ENCODE measurements around the gene DDB1. TPM values are rescaled to one million over a fixed set of nuclear protein-coding genes. Genes with fewer than 3 reads are reported as not detected.

DDB1 gene
- total RNA-seq, 1 donor: 330 TPM

DNA sequence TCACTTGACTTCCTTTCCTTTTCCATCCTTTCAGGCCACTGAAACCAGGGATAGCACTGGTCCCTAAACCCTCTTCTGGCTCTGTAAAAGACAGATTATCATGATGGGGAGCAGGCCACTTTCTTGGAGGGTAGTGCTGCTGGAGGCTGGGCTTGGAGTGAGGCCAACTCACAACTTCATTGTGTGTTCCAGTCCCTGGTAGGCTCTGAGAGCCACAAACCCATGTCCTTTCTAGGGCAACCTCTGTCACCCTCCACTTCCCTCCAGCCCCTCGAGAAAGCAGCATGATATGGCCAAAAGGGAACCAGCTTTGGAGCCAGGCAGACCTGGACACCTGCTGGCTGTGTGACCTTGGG lies 2.4 kb upstream of the DDB1 start:
- Histone ChIP-seq H3K27ac (ENCODE audit: low read depth, low read length) (peak overlapping the region; percentile 46), H3K4me2 (ENCODE audit: insufficient read depth, low read length) (no peak overlapping the region), H3K9me3 (ENCODE audit: low read depth, low read length) (no peaks in the 10 kb centered on the region), H2AFZ (ENCODE audit: low read length) (peak overlapping the region; percentile 49), H3K4me3 (ENCODE audit: insufficient read depth, low read length) (no peak overlapping the region), H4K20me1 (ENCODE audit: insufficient read depth, low read length) (peaks cover 14% of the 10 kb centered on the region), H3K4me1 (ENCODE audit: insufficient read depth, low read length) (peaks cover 36% of the 10 kb centered on the region), H3K79me2 (ENCODE audit: insufficient read depth, low read length) (peaks cover 30% of the 10 kb centered on the region), H3K36me3 (ENCODE audit: insufficient read depth, low read length) (peaks cover 4% of the 10 kb centered on the region), H3K27me3 (ENCODE audit: insufficient read depth, low read length) (no peaks in the 10 kb centered on the region)
- TF ChIP-seq, protein P1, sequence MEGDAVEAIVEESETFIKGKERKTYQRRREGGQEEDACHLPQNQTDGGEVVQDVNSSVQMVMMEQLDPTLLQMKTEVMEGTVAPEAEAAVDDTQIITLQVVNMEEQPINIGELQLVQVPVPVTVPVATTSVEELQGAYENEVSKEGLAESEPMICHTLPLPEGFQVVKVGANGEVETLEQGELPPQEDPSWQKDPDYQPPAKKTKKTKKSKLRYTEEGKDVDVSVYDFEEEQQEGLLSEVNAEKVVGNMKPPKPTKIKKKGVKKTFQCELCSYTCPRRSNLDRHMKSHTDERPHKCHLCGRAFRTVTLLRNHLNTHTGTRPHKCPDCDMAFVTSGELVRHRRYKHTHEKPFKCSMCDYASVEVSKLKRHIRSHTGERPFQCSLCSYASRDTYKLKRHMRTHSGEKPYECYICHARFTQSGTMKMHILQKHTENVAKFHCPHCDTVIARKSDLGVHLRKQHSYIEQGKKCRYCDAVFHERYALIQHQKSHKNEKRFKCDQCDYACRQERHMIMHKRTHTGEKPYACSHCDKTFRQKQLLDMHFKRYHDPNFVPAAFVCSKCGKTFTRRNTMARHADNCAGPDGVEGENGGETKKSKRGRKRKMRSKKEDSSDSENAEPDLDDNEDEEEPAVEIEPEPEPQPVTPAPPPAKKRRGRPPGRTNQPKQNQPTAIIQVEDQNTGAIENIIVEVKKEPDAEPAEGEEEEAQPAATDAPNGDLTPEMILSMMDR (IDR thresholded peaks at IDR 0.05; ENCODE audit: extremely low read depth, low read depth, low read length): no peak
- DNase-seq (ENCODE audit: insufficient read length, low spot score, missing footprints): peak; percentile 86

GRCh38 chr11:61334434-61335354 lies 1.8 kb upstream of the DDB1 start:
- Histone ChIP-seq H3K4me2 (ENCODE audit: insufficient read depth, low read length) (peak overlapping the region; percentile 98), H3K27ac (ENCODE audit: low read depth, low read length) (peak overlapping the region; percentile 91), H2AFZ (ENCODE audit: low read length) (peak overlapping the region; percentile 49), H3K36me3 (ENCODE audit: insufficient read depth, low read length) (peaks cover 7% of the 10 kb centered on the region), H4K20me1 (ENCODE audit: insufficient read depth, low read length) (peaks cover 19% of the 10 kb centered on the region), H3K27me3 (ENCODE audit: insufficient read depth, low read length) (no peaks in the 10 kb centered on the region), H3K4me3 (ENCODE audit: insufficient read depth, low read length) (no peak overlapping the region), H3K4me1 (ENCODE audit: insufficient read depth, low read length) (peaks cover 36% of the 10 kb centered on the region), H3K9me3 (ENCODE audit: low read depth, low read length) (no peaks in the 10 kb centered on the region), H3K79me2 (ENCODE audit: insufficient read depth, low read length) (peaks cover 36% of the 10 kb centered on the region)
- DNase-seq (ENCODE audit: insufficient read length, low spot score, missing footprints): peak; percentile 96
- TF ChIP-seq, protein P1 (IDR thresholded peaks at IDR 0.05; ENCODE audit: extremely low read depth, low read depth, low read length): no peak

DNA sequence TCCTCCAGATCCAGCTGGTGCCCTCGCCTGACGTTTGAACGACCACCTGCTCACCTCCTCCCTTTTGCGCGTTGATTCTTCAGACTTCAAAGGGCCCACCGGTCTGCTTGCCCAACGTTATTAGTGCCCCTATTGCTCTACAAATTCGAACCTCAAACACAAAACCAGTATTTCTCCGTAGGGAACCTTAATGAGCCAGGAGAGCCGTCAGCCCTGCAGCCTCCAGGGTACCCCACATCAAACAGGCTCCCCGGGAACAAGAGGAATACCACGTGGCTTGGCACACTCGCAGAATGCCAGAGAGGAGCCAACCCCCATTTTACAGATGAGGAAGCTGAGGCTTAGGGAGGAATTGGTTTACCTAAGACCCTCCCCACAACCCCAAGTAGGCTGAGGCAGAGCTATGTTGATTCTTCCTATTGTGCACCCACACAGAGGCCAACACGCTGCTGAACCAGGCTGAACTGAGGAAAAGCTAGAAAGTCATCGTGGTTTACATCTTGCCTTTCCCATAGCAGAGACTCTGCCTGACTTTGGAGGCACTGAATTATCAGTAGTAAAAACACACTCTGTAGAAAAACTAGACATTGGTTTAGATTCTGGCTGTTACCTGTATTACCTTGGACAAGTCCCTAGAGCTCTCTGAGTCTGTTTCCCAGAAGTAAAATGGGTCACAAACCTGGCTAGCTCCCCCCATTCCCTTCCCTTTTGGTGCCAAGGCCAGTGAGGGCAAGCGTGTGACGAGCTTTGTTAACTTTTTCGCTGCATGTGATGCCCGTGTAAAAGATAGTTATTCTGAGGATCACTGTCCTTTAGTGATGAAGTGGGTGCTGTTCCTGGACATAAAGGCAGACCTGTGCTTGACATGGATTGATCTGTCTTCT lies 887 bp upstream of the DDB1 start:
- Histone ChIP-seq H3K4me3 (ENCODE audit: insufficient read depth, low read length) (peak overlapping the region; percentile 91), H3K27me3 (ENCODE audit: insufficient read depth, low read length) (no peaks in the 10 kb centered on the region), H4K20me1 (ENCODE audit: insufficient read depth, low read length) (peaks cover 28% of the 10 kb centered on the region), H3K36me3 (ENCODE audit: insufficient read depth, low read length) (peaks cover 13% of the 10 kb centered on the region), H3K79me2 (ENCODE audit: insufficient read depth, low read length) (peaks cover 45% of the 10 kb centered on the region), H3K9me3 (ENCODE audit: low read depth, low read length) (no peaks in the 10 kb centered on the region), H3K4me1 (ENCODE audit: insufficient read depth, low read length) (peaks cover 36% of the 10 kb centered on the region), H3K4me2 (ENCODE audit: insufficient read depth, low read length) (peak overlapping the region; percentile 98), H3K27ac (ENCODE audit: low read depth, low read length) (peak overlapping the region; percentile 91), H2AFZ (ENCODE audit: low read length) (peak overlapping the region; percentile 90)
- peak; percentile 43 for DNase-seq (ENCODE audit: insufficient read length, low spot score, missing footprints)
- TF ChIP-seq, protein P1 (IDR thresholded peaks at IDR 0.05; ENCODE audit: extremely low read depth, low read depth, low read length): no peak

Data from osteoblast (primary cell).